Ecto neural progenitor cell (in vitro differentiated cells): Measurements from ENCODE around the gene RASSF7.
A peak's percentile ranks its signal among the peaks of the same experiment; 100 is the strongest.
"Not testable (repeated sequence)": the region's sequence is repeated elsewhere in the genome, so short reads cannot be mapped to it uniquely, and the experiment has no call there.

Experiments
- DNase-seq: peaks from one replicate; pipeline ENCODE4 v3.0.0-alpha.2; 2018; ENCODE audit warnings: low spot score

RASSF7 gene

DNA sequence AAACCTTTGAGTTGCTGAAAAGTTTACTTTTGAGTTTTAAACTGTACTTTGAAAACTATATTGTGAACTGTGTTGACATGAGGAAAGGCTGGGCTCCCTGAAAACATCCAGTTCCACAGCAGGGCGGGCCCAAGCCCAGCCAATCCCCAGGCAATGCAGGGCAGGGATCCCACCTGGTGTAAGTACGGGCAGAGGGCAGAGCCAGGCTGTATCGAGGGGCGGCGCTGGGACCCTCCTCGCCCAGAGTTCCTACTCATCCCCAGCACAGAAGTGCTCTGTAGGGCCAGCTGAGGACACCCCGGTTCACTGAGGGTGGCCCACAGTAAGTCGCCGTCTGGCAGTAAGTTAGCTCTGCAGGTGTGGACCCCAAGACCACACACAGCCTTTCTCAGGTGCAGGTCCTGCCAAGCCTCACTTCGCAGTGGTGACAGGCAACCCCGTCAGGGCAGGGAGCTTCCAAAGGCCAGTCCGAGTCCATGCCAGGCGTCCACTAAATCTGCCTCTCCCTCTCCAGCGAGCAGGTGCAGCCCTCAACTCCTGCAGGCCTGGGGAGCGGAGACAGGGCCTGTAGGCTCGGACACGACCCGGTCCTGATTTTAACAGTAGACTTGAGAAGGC, 6.3 kb downstream of the RASSF7 start:
- no peak for DNase-seq

DNA sequence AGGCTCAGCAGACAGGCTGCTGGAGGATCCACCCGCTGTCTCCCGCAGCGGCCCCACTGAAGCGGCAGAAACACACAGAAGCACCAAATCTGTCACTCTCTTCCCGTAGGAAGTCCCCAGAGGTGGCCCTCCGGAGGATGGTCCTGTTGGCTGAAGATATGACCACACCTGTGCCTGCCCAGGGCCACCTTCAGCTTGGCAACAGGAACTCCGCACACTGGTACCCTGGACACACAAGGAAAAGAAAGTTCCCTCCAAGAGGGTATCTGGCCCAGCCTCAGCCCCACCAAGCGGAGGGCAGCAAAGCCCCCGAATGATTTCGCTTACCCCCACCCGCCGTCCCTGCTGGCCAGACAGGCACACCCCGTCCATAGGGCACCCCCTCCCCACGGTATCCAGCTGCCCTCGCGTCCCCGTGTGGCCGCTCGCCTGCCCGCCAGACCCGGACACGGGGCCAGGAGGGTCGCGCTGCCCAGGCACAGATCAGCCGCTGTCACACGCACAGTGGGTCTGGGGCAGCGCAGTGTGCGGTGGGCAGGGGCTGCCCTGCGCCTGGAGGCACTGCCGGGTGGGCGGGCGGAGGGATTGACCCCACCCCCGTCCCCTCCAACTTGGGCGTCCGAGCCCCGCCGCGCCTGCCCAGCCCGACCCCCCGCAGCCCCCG, 7.0 kb downstream of the RASSF7 start:
- DNase-seq, result no peak

DNA sequence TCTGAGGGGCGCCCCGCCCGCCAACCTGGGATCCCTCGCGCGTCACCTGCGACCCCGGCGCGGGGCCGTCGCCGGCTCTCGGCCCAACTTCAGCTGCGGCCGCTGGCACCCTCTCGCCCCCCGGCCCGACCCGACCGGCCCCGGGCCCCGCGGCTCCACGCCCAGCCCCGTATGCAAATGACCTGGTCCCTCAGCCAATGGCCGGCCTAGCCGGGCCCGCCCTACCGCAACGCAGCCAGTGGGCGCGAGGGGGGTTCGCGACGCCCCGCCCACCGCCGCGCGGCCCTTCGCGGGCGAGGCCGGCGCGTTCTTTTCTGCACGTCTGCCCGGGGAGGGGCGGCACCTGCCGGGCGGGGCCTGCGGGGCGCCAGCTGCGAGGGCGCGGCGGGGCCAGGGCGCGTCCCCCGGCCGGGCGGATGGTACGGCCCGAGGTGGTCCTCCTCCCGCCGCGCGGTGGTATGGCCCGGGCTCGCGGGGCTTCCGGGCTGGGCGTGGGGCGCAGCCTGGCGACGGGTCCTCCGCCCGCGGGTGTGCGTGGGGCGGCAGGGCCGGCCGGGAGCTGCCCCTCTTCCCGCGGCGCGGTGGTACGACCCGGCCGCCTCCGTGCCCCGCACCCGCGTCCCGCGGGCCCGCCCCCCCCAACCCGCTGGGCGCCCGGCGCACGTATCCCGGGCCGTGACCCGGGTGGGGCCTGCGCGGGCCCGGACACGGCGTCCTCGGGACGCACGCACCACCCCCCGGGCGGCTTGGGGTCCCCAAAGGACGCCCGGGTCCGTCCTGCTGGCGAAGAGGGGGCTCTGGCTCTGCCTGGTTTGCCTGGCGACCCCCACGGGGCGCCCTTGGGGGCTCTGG, 7.8 kb downstream of the RASSF7 start:
- peak; percentile 98 for DNase-seq

DNA sequence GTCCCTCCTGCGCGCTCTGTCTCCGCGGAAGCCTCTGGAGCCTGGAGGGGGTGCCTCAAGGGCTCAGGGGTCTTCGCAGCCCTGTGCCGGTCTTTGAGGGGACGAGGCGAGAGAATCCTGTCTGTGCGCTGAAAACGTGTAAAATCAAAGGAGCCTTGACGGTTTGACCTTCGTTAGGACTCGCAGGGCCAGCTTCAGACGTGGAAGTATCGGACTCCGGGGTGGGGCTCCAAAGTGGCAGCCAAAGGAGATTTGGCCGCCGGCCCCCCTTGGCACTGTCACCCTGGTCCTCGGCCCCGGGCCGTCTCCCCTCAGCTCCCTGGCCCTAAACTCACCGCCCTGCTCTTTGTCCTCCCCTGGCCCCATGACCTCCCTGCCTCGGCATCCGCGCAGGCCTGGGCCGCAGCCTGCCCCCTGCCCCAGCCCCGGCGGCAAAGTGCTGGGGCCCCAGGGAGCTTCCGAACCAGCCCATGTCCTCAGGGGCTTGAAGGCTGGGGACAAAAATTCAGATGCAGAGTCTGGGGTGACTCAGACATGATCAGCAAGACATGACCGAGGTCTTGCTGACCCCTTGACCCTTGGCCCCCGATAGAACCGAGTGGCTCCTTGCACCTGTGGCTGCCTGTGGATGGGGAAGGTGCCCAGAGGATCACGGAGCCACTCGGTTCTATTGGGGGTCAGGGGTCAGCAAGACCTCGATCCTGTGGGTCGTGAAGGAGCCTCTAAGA, 8.6 kb downstream of the RASSF7 start:
- no peak for DNase-seq

DNA sequence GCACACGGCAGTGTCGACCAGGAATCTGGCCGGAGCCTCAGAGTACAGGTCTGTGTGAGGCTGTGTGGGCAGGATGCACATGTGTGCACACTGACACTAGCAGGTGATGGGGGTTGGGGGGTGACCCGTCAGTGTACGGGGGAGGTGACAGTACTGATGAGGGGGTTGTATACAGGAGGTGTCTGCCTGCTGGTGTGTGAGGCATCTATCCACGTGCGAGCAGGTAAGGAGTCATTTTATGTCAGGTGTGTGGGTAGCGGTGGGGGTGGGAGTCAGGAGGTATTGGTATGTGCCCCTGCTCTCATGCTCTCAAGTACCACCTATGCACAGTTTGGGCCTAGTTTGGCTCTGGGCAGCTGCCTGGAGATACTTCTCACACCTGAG, 11.0 kb downstream of the RASSF7 start:
- DNase-seq, result no peak

DNA sequence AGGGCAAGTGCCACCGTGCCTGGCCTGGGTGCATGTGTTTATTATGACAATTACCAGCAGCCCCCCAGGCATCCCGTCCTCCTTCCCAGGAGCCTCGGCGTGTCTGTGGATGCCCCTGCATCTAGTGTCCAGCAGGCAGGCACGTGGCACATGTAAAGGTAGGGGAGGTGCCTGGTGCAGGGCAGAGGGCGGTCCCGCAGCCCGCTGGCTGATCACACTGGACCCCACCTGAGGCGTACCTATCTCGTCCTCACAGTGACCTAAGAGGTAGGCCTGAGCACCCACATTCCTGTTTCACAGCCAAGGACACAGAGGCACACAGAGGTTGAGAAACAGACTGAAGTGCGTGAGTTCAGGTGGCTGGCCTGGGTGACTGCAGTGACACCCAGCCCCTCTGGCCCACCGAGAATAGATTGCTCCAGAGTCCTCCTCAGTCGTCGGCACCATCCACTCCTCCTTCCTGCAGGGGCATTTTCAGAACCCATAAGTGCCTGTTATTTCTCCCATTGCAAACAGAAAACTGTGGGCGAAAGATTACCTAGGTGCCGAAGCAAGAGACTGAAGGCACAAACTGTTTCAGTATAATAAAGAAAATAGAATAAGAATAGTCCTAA, 12.5 kb downstream of the RASSF7 start:
- DNase-seq, result no peak

DNA sequence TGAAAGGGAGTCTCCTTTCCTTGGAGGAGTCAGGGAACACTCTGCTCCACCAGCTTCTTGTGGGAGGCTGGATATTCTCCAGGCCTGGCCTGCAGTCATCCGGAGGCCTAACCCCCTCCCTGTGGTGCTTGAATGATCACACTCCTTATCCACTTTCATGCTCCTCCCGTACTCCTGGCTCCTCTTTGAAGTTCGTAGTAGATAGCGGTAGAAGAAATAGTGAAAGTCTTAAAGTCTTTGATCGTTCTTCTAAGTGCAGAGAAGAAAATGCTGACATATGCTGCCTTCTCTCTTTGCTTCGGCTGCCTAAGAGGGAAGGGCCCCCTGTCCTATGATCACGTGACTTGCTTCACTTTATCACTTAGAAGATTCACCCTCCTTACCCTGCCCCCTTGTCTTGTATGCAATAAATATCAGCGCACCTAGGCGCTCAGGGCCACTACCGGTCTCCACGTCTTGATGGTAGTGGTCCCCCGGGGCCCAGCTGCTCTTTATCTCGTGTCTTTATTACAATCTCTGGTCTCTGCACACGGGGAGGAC, 13.3 kb downstream of the RASSF7 start:
- DNase-seq, result not testable (repeated sequence)

DNA sequence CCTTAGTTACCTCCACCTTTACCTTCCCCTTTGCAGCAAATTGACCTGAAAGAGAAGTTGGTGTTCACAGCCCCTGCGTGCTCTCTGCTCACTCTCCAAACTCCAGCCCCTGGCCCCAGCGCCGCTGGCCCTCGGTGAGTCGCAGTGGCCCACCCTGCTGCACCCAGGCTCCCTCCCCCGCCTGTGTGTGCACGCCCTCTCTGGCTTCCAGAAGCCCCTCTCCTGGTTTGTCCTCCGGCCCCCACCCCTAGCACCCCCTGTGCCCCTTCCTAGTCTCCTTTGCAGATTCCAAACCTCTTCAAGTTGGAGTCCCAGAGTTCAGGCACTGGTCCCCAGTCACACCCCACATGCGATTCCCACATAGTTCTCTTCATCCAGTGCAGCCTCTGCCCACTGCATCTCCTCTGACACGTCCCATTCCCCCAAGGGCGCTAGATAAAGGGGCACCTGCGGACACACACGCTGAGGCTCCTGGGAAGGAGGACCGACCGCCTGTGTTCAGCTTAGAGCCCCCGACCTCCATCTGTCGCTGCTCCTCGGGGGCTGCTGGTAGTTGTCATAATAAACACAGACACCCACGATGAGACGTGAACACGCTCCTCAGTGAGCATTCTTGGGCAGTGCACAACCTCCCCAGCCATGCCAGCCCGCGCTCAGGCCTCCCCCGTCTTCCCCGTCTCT, 14.0 kb downstream of the RASSF7 start:
- no peak for DNase-seq

DNA sequence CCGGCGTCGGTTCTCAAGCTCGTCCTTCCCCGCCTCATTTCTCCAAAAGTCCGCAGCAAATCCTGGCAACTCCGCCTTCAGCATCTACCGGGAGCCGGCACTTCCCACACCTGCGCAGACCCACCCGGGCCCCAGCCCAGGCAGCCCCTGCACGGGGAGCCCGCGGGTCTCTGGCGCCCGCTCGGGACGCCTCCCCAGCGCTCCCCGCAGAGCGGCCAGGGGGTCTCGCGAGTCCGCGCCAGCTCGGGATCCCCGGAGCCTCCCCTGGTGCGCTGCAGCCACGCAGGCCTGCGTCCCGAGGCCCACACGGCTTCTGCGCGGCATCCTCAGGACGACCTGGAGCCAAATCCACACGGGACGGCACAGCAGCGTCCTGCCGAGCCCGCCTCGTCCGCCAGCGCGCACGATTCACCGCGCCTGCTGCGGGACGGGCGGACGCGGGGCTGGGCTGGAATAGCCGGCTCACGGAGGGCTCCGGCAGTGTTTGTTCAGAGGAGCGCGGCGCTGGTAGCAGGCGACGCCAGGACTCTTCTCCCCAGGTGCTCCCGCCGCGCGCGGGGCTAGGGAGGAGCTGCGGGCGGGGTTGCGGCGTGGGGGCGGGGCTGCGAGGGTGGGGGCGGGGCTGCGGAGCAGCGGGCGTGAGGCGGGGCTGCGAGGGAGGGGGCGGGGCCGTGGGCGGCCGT, 14.7 kb downstream of the RASSF7 start:
- DNase-seq, result no peak

DNA sequence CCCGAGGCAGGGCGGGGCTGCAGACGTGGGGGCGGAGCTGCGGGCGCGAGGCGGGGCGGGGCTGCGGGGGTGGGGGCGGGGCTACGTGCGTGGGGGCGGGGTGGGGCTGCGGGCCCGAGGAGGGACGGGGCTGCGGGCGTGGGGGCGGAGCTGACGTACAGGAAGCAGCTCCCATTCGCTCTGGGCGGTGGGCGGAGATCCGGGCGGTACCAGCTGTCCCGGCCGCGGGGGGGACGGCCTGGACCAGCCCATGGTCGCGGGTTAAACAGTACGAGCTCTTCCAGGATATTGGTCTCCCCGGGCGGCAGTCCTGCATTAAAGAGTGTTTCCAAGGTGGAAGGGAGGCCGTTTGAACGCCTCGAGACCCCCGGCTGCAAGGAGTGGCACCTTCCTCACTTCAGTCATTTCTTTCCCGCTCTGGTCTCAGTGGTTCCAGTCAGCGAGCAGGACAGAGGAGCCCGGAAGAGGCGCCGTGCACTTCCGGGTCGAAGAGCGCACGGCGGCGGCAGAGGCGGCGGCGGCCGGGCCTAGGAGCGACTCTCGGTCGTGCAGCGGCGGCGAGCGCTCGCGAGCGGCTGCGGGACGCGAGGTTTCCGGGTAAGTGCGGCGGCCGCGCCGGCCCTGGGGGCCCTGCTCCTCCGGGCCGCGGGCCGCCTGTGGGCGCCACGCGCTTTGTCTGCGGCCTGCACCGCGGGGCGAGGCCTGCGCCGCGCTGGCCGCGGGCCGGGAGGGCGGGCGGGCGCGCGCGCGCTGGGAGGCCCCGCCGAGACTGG, 15.4 kb downstream of the RASSF7 start, which contains the start of gene PHRF1:
Gene PHRF1 (plus strand): TSS at position 475 of the 773 bp plus-strand sequence. CDS start 5,043 bp downstream, outside the sequence.
- DNase-seq, result peak; percentile 97

DNA sequence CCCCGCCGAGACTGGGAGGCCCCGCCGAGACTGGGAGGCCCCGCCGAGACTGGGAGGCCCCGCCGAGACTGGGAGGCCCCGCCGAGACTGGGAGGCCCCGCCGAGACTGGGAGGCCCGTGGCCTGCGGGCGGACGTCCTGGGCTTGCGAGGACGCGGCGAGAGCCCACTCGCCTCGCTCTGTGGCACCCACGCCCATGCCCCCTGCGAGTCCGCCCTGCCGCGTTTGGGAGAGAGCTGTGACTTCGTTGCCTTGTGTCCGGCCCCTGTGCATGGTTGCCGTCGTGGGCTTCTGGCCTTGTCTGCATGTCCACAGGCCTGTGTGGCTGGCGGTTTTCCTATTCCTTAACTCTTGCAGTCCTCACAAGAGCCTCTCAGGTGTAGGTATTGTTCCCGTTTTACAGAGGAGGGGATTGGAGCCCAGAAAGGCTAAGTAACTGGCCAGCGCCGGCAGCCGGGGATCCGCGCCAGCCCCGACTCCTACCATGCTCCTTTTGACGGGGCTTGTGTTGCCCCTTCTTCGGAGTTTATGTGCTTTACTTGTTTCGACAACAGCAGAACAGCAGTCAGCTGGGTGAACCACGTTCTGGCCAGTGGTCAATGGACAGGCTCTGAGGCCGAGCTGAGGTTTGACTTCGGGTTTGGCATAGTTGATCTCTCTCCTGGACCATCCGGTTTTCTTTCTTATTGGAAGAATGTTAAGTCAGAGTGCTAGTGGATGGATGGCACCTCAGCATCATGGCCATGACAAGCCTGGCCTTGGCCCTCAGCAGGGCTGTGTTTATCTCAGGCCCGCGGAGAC, 16.2 kb downstream of the RASSF7 start:
- no peak for DNase-seq

DNA sequence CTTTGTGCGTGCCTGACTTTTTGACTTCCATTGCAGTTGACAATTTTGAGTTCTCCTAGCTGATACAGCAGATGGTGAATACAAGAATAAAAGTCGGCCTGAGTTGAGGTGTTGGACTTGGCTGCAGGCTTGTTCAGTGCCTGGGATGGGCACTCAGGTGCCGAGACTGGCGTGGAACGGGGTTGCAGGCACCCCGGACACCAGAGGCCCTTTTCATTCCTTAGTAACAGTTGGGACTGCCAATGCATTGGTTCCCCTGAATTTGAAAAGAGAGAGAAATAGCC, 16.8 kb downstream of the RASSF7 start:
- DNase-seq, result no peak

DNA sequence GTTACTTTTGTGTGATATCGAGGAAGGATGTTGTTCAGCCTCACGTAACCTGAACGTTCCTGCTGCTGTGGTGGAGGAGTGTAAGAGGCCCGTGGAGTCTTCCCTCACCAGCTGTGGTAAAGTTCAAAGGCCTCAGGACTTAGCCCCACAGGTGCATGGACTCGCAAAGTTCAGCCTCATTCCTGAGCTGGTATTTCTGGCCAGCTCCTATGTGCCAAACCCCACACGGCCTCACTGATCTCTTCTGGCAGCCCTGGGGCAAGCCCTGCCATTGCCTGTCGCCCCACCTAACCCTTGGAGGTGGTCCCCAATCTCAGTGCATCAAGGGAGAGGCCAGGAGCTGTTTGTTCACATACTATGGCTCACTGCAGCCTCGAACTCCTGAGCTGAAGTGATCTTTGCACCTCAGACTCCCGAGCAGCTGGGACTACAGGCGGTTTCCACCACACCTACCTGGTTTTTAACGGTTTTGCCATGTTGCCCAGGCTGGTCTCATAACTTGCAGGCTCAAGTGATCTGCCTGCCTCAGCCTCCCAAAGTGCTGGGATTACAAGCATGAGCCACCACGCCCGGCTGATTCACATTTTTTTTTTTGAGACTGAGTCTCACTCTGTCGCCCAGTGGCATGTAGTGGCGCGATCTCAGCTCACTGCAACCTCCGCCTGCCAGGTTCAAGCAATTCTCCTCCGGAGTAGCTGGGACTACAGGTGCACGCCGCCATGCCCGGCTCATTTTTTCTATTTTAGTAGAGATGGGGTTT, 17.7 kb downstream of the RASSF7 start:
- DNase-seq, result no peak

DNA sequence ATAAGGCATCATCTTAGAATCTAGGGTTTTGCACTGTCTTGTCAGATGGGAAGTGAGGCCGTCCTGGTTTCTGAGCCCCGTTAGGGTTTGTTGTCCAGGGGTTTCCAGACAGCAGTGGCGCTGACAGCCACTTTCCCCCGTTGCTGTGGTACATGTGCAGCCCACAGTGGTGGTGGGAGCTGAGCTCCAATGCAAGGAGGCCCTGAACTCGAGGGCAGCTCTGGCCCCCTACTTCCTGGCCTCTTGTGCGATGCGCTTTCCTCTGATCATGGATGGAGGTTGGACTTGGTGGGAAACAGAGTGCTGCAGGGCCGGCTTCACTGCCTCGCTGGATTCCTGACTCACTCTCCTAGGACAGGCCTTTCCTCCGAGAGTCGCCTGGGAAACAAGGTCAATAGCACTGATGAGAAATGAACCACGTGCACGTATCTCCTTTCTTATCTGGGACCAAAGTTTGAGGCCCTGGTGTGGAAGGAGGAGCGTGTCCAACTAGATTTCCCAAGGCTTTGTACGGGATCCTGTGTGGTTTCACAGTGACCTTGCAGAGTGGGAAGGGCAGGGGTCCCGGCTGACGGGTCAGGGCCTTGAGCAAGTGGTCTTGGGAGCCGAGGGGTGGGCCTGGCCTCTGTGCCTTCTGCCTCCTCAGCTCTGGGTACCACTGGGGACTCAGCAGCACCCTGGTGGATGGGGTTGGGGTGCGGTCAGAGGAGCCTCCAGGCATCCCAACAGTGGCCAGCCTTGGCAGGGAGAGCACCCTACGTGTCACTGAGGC, 19.2 kb downstream of the RASSF7 start:
- no peak for DNase-seq

DNA sequence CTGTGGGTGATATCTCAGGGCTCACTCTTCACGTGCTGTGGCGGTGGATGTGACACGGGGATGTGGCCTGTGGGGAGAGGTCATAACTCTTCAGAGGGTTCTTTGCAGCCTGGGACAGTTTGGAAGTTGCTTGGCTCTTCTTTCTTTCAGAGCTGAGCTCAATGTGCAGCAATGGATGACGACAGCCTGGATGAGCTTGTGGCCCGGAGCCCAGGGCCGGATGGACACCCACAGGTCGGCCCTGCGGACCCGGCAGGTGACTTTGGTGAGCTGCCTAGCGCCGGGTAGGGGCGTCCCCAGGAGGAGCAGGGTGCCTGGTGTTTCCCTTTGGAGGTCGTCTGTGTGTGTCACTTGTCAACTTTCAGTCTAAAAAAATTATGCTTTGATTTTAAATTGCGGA, 20.6 kb downstream of the RASSF7 start:
- no peak for DNase-seq

DNA sequence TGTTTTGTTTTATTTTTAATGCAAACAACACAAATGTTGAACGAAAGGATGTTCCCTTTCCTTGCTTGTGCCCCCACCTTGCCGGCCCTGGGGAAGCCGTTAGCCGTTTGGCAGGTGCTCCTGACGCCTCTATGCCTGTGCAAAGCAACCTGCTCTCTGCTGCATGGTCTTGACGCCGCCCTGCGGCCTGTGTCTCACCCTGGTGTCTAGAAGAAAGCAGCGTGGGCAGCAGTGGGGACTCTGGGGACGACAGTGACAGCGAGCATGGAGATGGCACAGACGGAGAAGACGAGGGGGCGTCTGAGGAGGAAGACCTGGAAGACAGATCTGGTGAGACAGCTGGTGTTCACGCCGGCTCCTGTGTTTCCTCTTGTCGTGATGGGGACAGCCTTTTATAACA, 21.0 kb downstream of the RASSF7 start:
- no peak for DNase-seq

DNA sequence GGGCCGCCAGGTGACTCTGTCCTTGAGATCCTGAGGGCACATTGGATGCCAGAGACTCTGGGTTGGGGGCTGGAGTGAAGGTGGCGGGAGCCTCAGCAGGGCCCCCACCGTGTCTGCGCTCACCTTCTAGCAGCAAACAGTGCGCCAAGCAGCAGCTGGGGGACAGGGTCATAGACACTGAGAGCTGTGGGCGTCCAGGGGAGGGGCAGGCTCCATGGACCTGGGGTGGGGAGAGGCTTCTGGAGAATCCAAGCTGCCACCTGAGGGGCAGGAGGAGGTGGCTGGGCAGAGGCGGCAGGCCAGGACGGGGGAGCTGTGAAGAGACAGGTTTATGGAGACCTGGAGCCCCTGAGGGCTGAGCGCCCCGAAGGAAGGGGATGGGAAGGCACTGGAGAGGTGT, 23.5 kb downstream of the RASSF7 start:
- no peak for DNase-seq
